GM13977 (cell line): Measurements from ENCODE around the gene RPS6KL1.

Experiments used
- DNase-seq: peaks from one replicate; pipeline ENCODE4 v3.0.0; 2012; ENCODE audit warnings: low spot score
- in situ Hi-C: fragments of 300-500 bp; cut with MboI; formaldehyde crosslinking; loops from one replicate; pipeline ENCODE4 v1.12.0; 2022; ENCODE audit warnings: low sequenced_read_pairs, low pct_unique_long_range_greater_than_20kb, mixed read lengths, inconsistent platforms; ENCODE audit not compliant: unreplicated experiment
- TF ChIP-seq, protein P1 (sequence below): IDR thresholded peaks from 2 replicates; pipeline ENCODE4 v1.5.1; 2012; ENCODE audit warnings: mild to moderate bottlenecking, control low read depth; ENCODE audit not compliant: insufficient read depth; ENCODE audit errors: extremely low read depth, missing control alignments

Gene RPS6KL1

DNA sequence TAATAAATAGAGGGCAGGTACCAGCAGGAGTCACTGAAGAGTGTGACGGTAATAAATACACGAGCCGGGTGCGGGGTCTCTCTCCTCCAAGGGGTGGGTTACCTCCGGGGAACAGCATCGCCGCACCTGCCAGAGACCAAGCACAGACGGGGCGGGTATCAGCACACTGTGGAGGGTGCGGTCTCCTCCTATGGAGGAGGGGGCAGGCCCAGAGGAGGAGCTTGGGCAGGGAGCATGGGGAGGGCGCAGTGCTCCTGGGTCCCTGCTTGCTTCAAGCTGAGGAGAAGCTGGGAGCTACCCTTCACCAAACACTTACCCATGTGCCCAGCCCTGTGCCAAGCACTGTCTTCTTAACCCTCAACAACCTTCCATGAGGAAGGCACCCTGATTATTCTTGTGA is 19.5 kb upstream of the RPS6KL1 start:
- in situ Hi-C loops, result no loop called here
- DNase-seq, result no peak
- TF ChIP-seq, protein P1, sequence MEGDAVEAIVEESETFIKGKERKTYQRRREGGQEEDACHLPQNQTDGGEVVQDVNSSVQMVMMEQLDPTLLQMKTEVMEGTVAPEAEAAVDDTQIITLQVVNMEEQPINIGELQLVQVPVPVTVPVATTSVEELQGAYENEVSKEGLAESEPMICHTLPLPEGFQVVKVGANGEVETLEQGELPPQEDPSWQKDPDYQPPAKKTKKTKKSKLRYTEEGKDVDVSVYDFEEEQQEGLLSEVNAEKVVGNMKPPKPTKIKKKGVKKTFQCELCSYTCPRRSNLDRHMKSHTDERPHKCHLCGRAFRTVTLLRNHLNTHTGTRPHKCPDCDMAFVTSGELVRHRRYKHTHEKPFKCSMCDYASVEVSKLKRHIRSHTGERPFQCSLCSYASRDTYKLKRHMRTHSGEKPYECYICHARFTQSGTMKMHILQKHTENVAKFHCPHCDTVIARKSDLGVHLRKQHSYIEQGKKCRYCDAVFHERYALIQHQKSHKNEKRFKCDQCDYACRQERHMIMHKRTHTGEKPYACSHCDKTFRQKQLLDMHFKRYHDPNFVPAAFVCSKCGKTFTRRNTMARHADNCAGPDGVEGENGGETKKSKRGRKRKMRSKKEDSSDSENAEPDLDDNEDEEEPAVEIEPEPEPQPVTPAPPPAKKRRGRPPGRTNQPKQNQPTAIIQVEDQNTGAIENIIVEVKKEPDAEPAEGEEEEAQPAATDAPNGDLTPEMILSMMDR, result no peak

DNA sequence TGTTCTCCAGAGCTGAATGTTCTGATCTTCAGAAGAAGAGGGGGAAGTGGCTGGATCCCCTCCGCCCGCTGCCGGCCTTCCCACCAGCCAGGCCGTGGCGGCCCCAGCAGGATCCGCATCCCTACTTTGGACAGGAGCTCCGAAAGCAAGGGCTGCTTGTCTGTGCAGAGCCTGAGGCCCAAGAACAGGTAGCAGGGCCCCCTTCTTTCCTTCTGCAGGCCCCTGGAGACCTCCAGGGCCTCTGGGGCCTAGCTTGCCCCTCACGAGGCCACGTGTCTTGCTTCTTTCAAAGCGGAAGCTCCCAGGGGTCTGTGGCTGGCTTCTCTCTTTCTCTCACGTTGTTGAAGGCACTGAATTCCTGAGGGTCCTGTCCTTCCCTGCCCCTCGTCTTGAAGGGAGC is 19.1 kb upstream of the RPS6KL1 start:
- no peak for DNase-seq
- in situ Hi-C loops, result no loop called here
- TF ChIP-seq, protein P1, result no peak

DNA sequence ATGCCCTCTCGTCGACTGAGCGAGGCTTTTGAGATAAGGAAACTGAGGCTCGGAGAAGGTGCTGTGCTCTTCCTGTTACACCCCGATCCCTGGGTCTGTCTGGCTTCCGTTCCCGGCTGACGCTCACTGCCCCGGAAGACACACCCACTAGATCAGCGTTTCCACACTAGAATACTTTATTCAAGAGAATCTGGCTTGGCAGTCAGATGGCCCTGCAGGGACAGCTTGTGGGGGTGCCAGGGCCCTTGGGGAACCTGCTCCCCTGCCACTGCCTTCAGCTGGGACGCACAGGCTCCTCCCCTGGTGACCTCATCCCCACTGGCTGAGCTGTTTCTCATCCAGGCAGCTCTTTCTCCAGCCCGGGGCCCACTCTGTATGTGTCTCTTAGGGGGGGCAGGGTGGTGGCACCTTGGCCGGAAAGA is 18.6 kb upstream of the RPS6KL1 start:
- TF ChIP-seq, protein P1, result no peak
- in situ Hi-C loops, result no loop called here
- DNase-seq, result peak; percentile 71

DNA sequence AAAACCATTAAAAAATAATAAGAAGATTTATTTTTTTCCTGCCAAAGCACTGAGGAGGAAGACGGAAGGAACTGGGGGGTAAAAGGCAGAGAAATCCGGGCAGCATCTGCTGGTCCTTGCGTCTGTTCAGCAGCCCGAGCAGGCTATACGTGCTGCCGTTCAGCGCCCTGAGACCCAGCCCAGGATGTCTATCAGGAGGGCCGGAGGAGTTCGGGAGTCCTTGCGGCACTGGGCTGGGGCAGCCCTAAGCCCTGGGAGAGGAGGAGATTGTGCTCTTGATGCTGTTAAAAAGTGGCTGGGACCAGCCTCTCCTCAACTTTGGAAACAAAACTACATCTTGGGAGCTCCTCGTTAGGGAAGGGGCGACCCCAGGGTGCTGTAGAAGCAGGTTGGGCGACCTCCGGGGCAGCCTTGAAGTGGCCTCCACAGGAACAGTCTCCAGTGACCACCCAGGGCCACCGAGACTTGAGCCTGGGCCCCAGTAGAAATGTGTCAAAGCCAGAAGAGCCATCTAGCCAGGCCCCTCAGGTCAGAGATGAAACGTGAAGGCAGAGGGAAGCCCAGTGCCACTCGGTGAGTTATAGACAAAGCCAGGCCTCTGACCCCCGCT is 18.0 kb upstream of the RPS6KL1 start:
- TF ChIP-seq, protein P1, result no peak
- in situ Hi-C loops, result no loop called here

DNA sequence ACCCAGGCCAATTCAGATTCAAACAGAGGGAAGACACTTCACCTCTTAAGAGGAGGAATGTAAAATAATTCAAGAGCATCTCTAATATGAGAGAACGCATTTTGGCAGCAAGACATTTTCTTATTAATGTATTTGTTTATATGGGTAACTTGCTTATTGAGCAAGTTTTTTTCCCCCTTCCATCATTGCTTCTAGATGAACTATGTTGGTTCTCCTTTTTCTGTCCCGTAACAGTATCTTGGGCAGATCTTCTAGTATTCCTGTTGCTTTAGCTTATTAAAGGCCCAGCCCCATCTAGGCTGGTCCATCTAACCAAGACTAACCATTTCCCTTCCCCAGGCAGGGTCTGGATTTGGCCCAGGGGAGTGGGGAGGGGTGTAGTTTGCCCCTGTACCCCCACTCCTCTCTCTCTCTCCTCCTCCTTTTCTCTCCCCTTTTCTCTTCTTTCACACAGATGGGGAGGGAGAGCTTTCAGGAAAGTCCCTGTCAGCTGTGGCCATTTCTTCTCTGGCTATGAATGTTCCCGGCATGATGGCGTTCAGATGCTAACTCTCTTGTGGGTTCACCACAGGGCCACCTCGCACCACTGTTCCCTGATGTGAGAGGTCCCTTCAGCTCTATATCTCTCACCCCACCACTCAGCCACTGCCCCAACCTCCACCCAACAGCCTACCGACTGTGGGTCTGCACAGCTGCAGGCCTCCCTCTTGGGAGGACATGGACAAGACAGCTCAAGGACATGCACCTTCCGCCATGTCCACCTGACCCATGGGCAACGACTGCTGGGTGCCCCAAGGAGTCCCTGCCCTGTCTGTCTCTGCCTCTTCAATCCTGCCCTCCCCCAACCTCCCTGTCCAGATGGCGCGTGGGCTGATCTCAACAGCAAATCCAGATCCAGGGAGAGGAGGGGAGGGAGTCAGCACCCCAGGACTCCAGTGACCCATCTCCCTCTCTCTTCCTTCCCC is 15.8 kb upstream of the RPS6KL1 start:
- TF ChIP-seq, protein P1, result no peak
- DNase-seq, result no peak
- in situ Hi-C loops, result no loop called here

More for the DNA sequence above, 18.0 kb upstream of the RPS6KL1 start:
- DNase-seq, result no peak

DNA sequence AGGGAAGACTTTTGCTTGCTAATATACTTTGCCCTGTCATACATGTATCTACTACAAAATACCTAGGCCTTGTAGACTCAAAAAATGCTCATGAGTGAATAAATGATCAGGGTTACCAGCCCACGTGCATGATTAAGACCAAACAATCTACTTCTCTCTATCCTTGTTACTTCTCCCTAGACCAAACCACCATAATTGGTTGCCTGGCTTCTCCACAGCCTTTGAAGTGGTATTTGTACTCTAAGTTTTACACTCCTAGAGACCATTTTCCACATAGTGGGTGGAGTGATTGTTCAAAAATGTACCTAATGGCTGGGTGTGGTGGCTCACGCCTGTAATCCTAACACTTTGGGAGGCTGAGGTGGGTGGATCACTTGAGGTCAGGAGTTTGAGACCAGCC is 14.1 kb upstream of the RPS6KL1 start:
- in situ Hi-C loops, result no loop called here
- no peak for DNase-seq
- TF ChIP-seq, protein P1, result no peak
